Stimulated activated naive CD8-positive, alpha-beta T cell treated with anti-CD3 and anti-CD28 coated beads, Interleukin-15, amount 100 ng/mL, for 72 hours (primary cell): ENCODE results near the gene RMI1.

ENCODE experiments used
- ATAC-seq: fragments of 150-1000 bp; cut with Tn5 transposase; 2 replicates; pipeline ENCODE4 v1.10.0; 2021; ENCODE audit warnings: mild to moderate bottlenecking, moderate library complexity
- DNase-seq, 2 donors: peaks; one replicate each; pipeline ENCODE4 v3.0.0; 2021 to 2022
- H3K27ac Mint-ChIP-seq, 2 donors: one replicate each; pipeline ENCODE4 v1.8.0; 2022; ENCODE audit warnings: mild to moderate bottlenecking in 2 of 2, mixed read lengths in 2 of 2, moderate library complexity in 2 of 2
- H3K27me3 Mint-ChIP-seq: one replicate; pipeline ENCODE4 v1.8.0; 2022; ENCODE audit warnings: mixed read lengths
- H3K4me1 Mint-ChIP-seq: one replicate; pipeline ENCODE4 v1.8.0; 2022; ENCODE audit warnings: mild to moderate bottlenecking, mixed read lengths
- H3K4me3 Mint-ChIP-seq, 2 donors: one replicate each; pipeline ENCODE4 v1.8.0; 2022; ENCODE audit warnings: mild to moderate bottlenecking in 2 of 2, mixed read lengths in 2 of 2, moderate library complexity in 1 of 2
- H3K9me3 Mint-ChIP-seq, 2 donors: one replicate each; pipeline ENCODE4 v1.8.0; 2022; ENCODE audit warnings: mixed read lengths in 2 of 2

The RMI1 gene

GRCh38 chr9:83986195-83986594 lies 5.6 kb downstream of the RMI1 start:
- H3K9me3 Mint-ChIP-seq: no peaks in the 10 kb centered on the region
- no peak overlapping the region for H3K27ac Mint-ChIP-seq
- ATAC-seq (no peak), DNase-seq (no peak)
- no peak overlapping the region for H3K4me3 Mint-ChIP-seq
- peaks cover 40% of the 10 kb centered on the region for H3K4me1 Mint-ChIP-seq
- H3K27me3 Mint-ChIP-seq: no peaks in the 10 kb centered on the region

GRCh38 chr9:83986765-83987401 lies 6.3 kb downstream of the RMI1 start:
- no peak for DNase-seq
- peak overlapping the region in 1 of 2 donors; percentile 29 for H3K4me3 Mint-ChIP-seq

GRCh38 chr9:83987402-83987791 lies 6.8 kb downstream of the RMI1 start:
- no peak for DNase-seq
- H3K27ac Mint-ChIP-seq: peak overlapping the region in 1 of 2 donors; percentile 48
- H3K4me1 Mint-ChIP-seq: peaks cover 36% of the 10 kb centered on the region
- H3K27me3 Mint-ChIP-seq: no peaks in the 10 kb centered on the region
- H3K9me3 Mint-ChIP-seq: no peaks in the 10 kb centered on the region
- peak overlapping the region; percentile 10 to 29 for H3K4me3 Mint-ChIP-seq
- no peak for ATAC-seq

More at GRCh38 chr9:83986765-83987401, 6.3 kb downstream of the RMI1 start:
- no peak for ATAC-seq
- Mint-ChIP-seq H3K27ac (no peak overlapping the region), H3K4me1 (peaks cover 40% of the 10 kb centered on the region), H3K9me3 (no peaks in the 10 kb centered on the region), H3K27me3 (no peaks in the 10 kb centered on the region)

GRCh38 chr9:83988411-83988810 lies 7.8 kb downstream of the RMI1 start:
- no peak overlapping the region for H3K4me3 Mint-ChIP-seq
- ATAC-seq (no peak), DNase-seq (no peak)
- no peak overlapping the region for H3K27ac Mint-ChIP-seq
- H3K27me3 Mint-ChIP-seq: no peaks in the 10 kb centered on the region
- H3K4me1 Mint-ChIP-seq: peaks cover 26% of the 10 kb centered on the region
- H3K9me3 Mint-ChIP-seq: no peaks in the 10 kb centered on the region

- Mint-ChIP-seq H3K27ac (no peak overlapping the region), H3K4me3 (no peak overlapping the region), H3K27me3 (no peaks in the 10 kb centered on the region), H3K4me1 (peaks cover 17% of the 10 kb centered on the region), H3K9me3 (no peaks in the 10 kb centered on the region)
- ATAC-seq (no peak), DNase-seq (no peak)
These were observed 10.8 kb downstream of the RMI1 start for GRCh38 chr9:83991355-83991754.

- no peaks in the 10 kb centered on the region for H3K27me3 Mint-ChIP-seq
- ATAC-seq: no peak
- no peak for DNase-seq
These were observed 11.8 kb downstream of the RMI1 start for GRCh38 chr9:83992407-83992806.

GRCh38 chr9:83992901-83993300 lies 12.3 kb downstream of the RMI1 start:
- Mint-ChIP-seq H3K4me3 (no peak overlapping the region), H3K27ac (no peak overlapping the region), H3K9me3 (no peaks in the 10 kb centered on the region), H3K27me3 (no peaks in the 10 kb centered on the region), H3K4me1 (peaks cover 8% of the 10 kb centered on the region)
- DNase-seq: no peak
- ATAC-seq: no peak

More at GRCh38 chr9:83992407-83992806, 11.8 kb downstream of the RMI1 start:
- Mint-ChIP-seq H3K9me3 (no peaks in the 10 kb centered on the region), H3K4me3 (no peak overlapping the region), H3K27ac (no peak overlapping the region), H3K4me1 (peaks cover 11% of the 10 kb centered on the region)

GRCh38 chr9:83996126-83996525 lies 15.5 kb downstream of the RMI1 start:
- peaks cover 9% of the 10 kb centered on the region for H3K4me1 Mint-ChIP-seq
- no peak for ATAC-seq
- DNase-seq: no peak
- H3K27ac Mint-ChIP-seq: no peak overlapping the region
- no peaks in the 10 kb centered on the region for H3K27me3 Mint-ChIP-seq
- H3K9me3 Mint-ChIP-seq: no peaks in the 10 kb centered on the region
- H3K4me3 Mint-ChIP-seq: no peak overlapping the region

- ATAC-seq (no peak), DNase-seq (no peak)
- Mint-ChIP-seq H3K4me1 (peaks cover 24% of the 10 kb centered on the region), H3K27ac (no peak overlapping the region), H3K9me3 (no peaks in the 10 kb centered on the region), H3K27me3 (no peaks in the 10 kb centered on the region), H3K4me3 (no peak overlapping the region)
These were observed 18.7 kb downstream of the RMI1 start for GRCh38 chr9:83999141-83999918.

GRCh38 chr9:84000186-84000585 lies 19.6 kb downstream of the RMI1 start:
- no peak for ATAC-seq
- Mint-ChIP-seq H3K9me3 (no peaks in the 10 kb centered on the region), H3K4me3 (no peak overlapping the region), H3K4me1 (peaks cover 24% of the 10 kb centered on the region), H3K27ac (no peak overlapping the region), H3K27me3 (no peaks in the 10 kb centered on the region)
- DNase-seq: no peak

- ATAC-seq: no peak
- Mint-ChIP-seq H3K4me1 (peaks cover 18% of the 10 kb centered on the region), H3K4me3 (no peak overlapping the region), H3K27ac (peak overlapping the region in 1 of 2 donors; percentile 47), H3K27me3 (no peaks in the 10 kb centered on the region), H3K9me3 (no peaks in the 10 kb centered on the region)
- DNase-seq: no peak
These were observed 21.0 kb downstream of the RMI1 start for GRCh38 chr9:84001621-84002020.

GRCh38 chr9:84002344-84002743 lies 21.7 kb downstream of the RMI1 start:
- H3K4me1 Mint-ChIP-seq: peaks cover 16% of the 10 kb centered on the region
- H3K27ac Mint-ChIP-seq: no peak overlapping the region
- ATAC-seq (peak; percentile 77), DNase-seq (no peak)
- no peaks in the 10 kb centered on the region for H3K9me3 Mint-ChIP-seq
- H3K4me3 Mint-ChIP-seq: no peak overlapping the region
- H3K27me3 Mint-ChIP-seq: no peaks in the 10 kb centered on the region

- H3K4me3 Mint-ChIP-seq: no peak overlapping the region
- H3K27ac Mint-ChIP-seq: no peak overlapping the region
- peaks cover 16% of the 10 kb centered on the region for H3K4me1 Mint-ChIP-seq
- DNase-seq (no peak), ATAC-seq (no peak)
- H3K9me3 Mint-ChIP-seq: no peaks in the 10 kb centered on the region
- H3K27me3 Mint-ChIP-seq: no peaks in the 10 kb centered on the region
These were observed 22.6 kb downstream of the RMI1 start for GRCh38 chr9:84003246-84003645.

GRCh38 chr9:84007662-84008061 lies 27.1 kb downstream of the RMI1 start:
- Mint-ChIP-seq H3K27ac (no peak overlapping the region), H3K9me3 (no peaks in the 10 kb centered on the region), H3K4me3 (no peak overlapping the region), H3K27me3 (no peaks in the 10 kb centered on the region), H3K4me1 (no peaks in the 10 kb centered on the region)
- DNase-seq: no peak
- no peak for ATAC-seq

GRCh38 chr9:84024041-84024575 lies 43.5 kb downstream of the RMI1 start:
- H3K4me3 Mint-ChIP-seq: no peak overlapping the region
- no peaks in the 10 kb centered on the region for H3K4me1 Mint-ChIP-seq
- no peaks in the 10 kb centered on the region for H3K9me3 Mint-ChIP-seq
- DNase-seq: no peak
- no peak overlapping the region for H3K27ac Mint-ChIP-seq
- peaks cover 14% of the 10 kb centered on the region for H3K27me3 Mint-ChIP-seq
- no peak for ATAC-seq

- DNase-seq: no peak
- H3K27ac Mint-ChIP-seq: no peak overlapping the region
- H3K27me3 Mint-ChIP-seq: peaks cover 14% of the 10 kb centered on the region
- no peak overlapping the region for H3K4me3 Mint-ChIP-seq
- no peaks in the 10 kb centered on the region for H3K9me3 Mint-ChIP-seq
- no peaks in the 10 kb centered on the region for H3K4me1 Mint-ChIP-seq
- no peak for ATAC-seq
These were observed 46.6 kb downstream of the RMI1 start for GRCh38 chr9:84027201-84027600.
